Posterior cingulate gyrus (tissue), 11 donors: ENCODE results near the gene MARCHF10.

Experiments
- DNase-seq, 10 donors: peaks; one replicate each; pipeline versions ENCODE4 v3.0.0 to v3.0.0-alpha.2; 2020 to 2021; ENCODE audit warnings: mixed read lengths in 3 of 10
- intact Hi-C: fragments of 100-400 bp; cut with DNase I; formaldehyde crosslinking; loops from one replicate; pipeline ENCODE4 v1.15.1; 2023

MARCHF10 gene

GRCh38 chr17:62823111-62823893 is 15.2 kb upstream of the MARCHF10 start:
- peak in 1 of 10 donors; percentile 34 for DNase-seq
- intact Hi-C loops: no loop called here

DNA sequence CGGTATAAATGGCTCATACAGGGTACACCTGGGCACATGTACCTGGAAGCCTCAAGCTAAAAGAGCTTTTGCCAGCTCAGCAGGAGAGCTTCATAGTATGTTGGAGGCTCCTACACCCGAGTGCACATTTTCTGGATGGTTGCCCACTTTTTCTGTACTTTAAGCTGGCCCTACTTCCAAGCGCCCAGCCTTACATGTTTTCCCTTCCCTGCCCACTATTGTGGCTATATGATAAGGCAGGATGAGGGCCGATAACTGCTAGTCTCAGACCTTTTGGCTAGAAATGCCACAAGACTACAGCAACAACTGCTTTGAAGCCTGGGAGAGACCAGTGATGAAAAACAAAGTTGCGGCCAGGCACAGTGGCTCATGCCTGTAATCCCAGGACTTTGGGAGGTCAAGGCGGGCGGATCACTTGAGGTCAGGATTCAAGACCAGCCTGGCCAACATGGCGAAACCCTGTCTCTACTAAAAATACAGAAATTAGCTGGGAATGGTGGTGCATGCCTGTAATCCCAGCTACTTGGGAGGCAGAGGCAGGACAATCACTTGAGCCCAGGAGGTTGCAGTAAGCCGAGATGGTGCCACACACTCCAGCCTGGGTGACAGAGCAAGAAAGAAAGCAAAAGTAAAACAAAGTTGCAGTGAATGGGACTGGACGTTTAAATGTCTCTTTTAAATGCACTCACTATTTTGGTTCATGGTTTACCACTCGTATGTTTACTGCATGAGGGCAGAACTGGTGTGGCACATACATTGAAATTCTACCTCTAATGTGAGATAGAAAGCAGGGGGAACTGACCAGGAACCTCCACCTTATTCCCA is 14.2 kb upstream of the MARCHF10 start:
- intact Hi-C loops: no loop called here
- peak in 1 of 10 donors; percentile 17 for DNase-seq

DNA sequence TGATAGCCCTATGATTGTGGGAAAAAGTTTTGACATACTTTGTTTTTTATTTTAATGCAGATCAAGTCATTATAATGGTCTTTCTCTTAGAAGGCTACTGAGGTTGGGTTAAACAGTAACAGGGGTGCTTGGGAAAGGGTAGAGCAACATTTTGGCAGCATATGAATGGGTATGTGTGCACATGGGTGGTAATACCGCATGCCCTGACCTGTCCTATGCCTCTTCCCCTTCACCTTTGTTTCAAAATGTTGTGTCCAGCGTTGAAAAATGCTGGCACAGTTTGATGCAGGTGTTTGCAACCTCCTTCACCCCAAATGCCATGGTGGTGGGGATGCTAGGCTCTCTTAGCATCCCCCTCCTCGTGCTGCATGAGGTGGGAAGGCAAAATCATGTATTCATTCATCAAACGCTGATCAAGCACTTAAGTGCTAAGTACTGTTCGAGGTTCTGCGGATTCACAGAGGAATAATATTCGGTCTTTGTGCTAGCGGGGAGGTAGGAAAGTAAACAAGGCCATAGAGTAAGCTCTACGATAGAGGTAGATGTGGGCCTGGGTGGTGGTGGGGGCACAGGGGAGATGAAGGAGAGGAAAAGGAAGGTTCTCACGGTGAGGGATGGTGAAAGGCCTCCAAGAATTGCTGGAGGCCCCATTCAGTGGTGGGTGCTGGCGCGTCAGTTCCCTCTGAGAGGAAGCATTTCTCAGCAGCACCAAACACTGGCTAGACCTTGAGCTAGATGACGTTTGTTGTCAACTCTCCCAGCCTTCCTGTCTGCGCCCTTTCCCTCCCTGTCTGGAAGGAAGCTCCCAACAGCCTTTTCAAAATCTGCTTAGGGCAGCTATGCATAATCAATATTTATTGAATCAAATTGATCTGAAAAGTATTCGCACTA is 13.3 kb upstream of the MARCHF10 start:
- intact Hi-C loops: no loop called here
- DNase-seq: peak in 1 of 10 donors; percentile 51

DNA sequence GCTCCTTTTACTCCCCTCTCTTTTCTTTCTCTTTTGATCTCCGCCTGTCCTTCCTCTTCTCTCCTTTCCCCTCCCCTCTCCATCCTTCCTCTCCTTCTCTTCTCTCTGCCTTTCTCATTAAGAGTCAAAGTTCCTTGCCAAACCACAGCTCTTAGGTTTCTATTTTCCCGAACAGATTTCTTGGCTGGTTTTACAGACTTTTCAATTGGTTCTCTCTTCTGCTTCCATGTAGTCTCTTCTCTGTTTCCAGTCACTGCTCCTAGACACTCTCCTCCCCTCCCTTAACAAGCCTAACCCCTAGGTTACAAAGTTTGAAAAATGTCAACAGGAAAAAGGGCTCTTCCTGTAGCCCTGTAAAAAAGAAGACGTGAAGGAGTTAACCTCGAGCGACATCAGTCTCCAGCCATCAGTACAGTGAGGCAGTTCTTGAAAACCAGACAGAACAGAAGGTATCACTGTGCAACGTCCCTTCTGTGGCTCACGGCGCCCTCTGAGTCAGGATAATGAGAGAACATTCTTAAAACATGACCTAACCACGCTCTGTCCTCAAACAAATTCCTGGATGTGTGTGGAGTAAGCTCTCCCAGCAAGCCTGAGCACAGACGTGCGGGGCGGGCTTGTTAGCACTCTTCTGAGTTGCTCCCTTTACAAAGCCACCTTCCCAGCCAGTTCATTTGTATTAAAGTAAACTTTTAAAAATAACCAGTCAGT is 11.6 kb upstream of the MARCHF10 start:
- intact Hi-C loops: no loop called here
- DNase-seq: peak in 1 of 10 donors; percentile 58

DNA sequence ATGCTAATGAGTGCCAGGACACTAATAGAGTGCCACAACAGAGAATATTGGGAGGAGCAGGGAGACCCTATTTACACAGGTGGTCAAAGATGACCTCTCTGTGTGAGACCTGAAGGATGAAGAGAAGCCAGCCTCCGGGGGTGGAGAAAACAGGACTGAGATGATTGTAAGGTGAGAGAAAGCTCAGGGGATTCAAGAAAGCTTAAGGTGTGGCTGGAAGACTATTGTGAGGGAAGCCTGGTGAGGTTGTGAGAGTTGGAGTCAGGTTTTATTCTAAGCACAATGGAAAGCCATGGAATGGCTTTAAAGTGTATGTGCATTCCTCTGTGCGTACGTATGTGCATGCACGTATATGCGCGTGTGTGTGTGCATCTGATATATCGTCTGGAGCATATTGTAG is 10.4 kb upstream of the MARCHF10 start:
- intact Hi-C loops: no loop called here
- no peak for DNase-seq

DNA sequence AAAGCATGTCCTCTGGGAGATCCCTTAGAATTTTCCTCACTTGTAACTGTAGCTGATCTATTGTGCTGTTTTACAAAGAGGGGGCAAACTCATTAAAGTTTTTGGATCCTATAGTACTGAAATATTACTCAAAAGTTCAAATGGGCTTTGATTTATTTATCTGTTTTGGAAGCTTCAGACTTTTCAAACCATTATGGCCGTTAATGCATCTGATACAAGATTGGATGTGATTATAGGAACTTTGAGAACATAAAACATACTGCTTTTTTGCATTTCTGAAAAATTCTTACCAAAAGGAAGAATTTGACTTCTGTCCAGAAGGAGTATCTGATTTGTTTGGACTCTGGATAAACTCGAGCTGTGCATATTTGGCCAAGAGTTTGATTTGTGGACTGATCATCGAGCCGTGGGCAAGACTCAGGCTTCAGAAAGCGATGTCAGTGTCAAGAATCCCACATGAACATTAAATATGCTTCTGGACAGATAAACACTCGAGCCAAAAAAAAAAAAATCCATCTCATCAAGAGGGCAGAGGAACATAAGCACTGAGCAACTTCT is 8.2 kb upstream of the MARCHF10 start:
- intact Hi-C loops: no loop called here
- no peak for DNase-seq

- no peak for DNase-seq
- intact Hi-C loops: no loop called here
Measured at GRCh38 chr17:62809656-62810055, 1.5 kb upstream of the MARCHF10 start.

GRCh38 chr17:62808576-62808970 is 459 bp upstream of the MARCHF10 start:
- intact Hi-C loops: no loop called here
- DNase-seq: no peak

DNA sequence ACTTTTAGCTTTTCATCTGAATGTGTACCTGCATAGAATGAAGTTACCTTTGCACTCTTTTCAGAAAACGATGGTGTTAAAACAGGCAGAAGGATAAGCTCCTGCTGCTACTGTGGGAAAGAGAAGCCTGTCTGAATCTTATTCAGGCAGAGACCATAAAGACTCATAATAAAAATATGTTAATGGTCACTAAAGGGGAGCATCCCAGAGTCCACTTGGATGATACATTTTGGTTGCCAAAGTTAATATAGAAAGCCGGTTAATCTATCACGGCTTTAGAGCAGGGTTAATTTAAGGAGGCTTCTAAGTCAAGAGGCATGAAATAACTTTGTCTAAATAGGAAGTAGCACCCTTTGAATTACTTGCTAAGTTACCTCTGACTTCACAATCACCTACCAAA is 2.9 kb downstream of the MARCHF10 start:
- intact Hi-C loops: no loop called here

GRCh38 chr17:62804822-62805221 is 3.3 kb downstream of the MARCHF10 start:
- intact Hi-C loops: no loop called here
- DNase-seq: no peak

More for the DNA sequence above, 2.9 kb downstream of the MARCHF10 start:
- no peak for DNase-seq

DNA sequence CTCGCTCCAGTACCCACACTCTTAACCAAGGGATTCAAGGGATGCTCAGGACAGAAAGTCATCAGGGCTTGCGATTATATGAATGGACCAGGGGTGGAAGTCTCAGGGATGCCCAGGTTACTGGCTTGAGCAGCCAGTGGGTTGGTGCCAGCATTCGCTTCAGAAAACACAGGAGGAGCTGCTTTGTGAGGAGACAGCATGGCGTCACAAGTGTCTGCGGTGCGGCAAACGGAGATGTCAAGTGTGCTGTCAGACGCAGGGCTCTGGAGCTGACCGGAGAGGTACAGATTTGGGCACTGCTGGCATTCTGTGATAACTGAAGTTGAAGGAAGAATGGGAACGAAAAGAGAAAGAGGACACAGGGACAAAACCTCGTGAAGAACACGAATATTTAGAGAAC is 4.1 kb downstream of the MARCHF10 start:
- intact Hi-C loops: no loop called here
- no peak for DNase-seq

GRCh38 chr17:62802561-62803205 is 5.4 kb downstream of the MARCHF10 start:
- intact Hi-C loops: no loop called here
- no peak for DNase-seq

GRCh38 chr17:62801553-62802114 is 6.5 kb downstream of the MARCHF10 start:
- intact Hi-C loops: no loop called here

DNA sequence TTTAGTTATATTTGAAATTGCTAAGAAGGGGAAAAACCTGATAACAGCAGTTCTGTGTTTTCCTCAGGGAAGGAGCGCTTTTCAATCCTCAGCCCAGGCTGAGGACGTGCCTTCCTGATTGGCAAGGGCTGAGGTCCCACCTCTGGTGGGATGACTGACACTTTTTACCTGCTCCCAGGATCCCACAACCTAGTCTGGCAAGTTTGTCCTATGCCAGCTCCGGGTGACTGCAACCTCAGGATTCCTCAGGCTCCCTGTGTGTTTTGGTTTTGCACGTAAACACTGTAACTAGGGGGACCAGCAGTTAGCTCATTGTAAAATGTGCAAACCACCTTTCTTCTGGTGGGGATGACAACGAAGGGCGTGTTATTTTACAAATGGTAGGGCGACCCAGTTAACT is 7.5 kb downstream of the MARCHF10 start:
- DNase-seq: no peak

More at GRCh38 chr17:62801553-62802114, 6.5 kb downstream of the MARCHF10 start:
- DNase-seq: no peak

GRCh38 chr17:62797959-62798358 is 10.2 kb downstream of the MARCHF10 start:
- intact Hi-C loops: no loop called here
- DNase-seq: no peak

More for the DNA sequence above, 7.5 kb downstream of the MARCHF10 start:
- intact Hi-C loops: no loop called here

- no peak for DNase-seq
- intact Hi-C loops: no loop called here
Measured at GRCh38 chr17:62796291-62796690, 11.8 kb downstream of the MARCHF10 start.

GRCh38 chr17:62794666-62794971 is 13.5 kb downstream of the MARCHF10 start:
- no peak for DNase-seq

GRCh38 chr17:62793919-62794665 is 14.0 kb downstream of the MARCHF10 start:
- DNase-seq: no peak
- intact Hi-C loops: no loop called here

More at GRCh38 chr17:62794666-62794971, 13.5 kb downstream of the MARCHF10 start:
- intact Hi-C loops: no loop called here
